Measurements from ENCODE around the gene MPP2.

MPP2 gene

DNA sequence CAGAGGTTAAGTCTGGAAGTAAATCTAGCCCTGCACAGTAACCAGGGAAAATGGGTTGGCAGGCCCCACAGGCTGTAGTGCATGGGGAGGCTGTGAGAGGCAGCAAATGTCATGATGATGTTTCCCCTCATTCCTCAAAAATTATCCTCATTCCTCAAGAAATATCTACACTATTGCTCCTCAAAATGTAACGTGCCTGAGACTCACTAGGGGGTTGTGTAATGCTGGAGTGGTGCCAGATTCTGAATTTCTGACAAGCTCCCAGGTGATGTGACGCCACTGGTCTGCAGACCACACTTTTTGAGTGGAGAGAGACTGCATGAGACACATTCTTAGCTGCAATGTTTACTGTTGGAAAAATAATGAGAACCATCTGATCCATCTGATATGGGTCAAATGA, 73.2 kb downstream of the MPP2 start:
- FAIRE-seq (no peak), DNase-seq (ENCODE audit: insufficient read length) (no peak)
- TF ChIP-seq POLR2AphosphoS5 (IDR thresholded peaks at IDR 0.05; ENCODE audit: low read depth, low read length) (no peak), TAF1 (IDR thresholded peaks at IDR 0.05; ENCODE audit: borderline replicate concordance, low read depth, low read length) (no peak), POLR2A (IDR thresholded peaks at IDR 0.05; ENCODE audit: low read depth, low read length) (no peak)

DNA sequence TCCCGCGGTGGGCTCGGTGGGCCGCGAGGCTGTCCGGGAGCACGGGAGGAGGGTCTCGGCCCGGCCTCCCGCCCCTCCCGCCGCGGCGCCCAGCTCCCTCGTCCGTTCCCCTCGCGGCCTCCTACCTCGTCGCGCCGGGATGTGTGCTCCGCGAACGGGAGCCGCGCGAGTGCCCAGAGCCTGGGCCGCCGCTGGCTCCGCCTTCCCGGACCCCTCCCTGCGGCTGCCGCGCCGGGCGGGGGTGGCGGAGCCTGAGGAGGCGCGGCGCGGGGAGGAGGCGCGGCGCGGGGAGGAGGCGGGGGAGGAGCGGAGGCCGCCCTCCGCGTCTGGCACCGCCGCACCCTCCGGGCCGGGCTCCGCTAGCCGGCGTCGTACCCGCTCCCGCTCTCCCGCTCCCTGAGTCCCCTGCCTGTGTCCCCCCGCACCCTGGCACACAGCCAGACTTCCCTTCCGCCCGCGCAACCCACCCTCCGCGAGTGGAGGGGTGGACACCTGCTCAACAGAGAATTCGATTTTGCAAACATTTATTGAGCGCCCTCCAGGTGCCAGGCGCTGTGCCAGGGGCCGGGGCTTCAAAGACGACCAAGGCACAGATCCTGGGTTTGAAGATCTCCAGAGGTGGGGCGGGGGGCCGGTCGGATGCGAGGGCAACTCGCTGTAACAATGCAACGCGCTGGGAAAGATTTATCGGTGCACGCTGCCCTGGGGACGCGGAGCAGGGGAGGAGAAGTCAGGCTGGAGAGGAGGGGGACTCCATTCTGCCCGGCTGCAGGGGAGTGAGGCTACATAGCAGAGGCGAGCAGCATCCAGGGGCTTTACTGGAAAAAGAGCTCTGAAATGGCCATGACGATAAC, 74.1 kb downstream of the MPP2 start, which contains the start of gene MPP3:
TSS of gene MPP3 (minus strand) at position 171 of the 854 bp plus-strand sequence. CDS start 1,240 bp downstream, outside the sequence.
- no peak for FAIRE-seq
- DNase-seq (ENCODE audit: insufficient read length), result no peak
- TF ChIP-seq POLR2AphosphoS5 (IDR thresholded peaks at IDR 0.05; ENCODE audit: low read depth, low read length) (no peak), TAF1 (IDR thresholded peaks at IDR 0.05; ENCODE audit: borderline replicate concordance, low read depth, low read length) (no peak), POLR2A (IDR thresholded peaks at IDR 0.05; ENCODE audit: low read depth, low read length) (no peak)

DNA sequence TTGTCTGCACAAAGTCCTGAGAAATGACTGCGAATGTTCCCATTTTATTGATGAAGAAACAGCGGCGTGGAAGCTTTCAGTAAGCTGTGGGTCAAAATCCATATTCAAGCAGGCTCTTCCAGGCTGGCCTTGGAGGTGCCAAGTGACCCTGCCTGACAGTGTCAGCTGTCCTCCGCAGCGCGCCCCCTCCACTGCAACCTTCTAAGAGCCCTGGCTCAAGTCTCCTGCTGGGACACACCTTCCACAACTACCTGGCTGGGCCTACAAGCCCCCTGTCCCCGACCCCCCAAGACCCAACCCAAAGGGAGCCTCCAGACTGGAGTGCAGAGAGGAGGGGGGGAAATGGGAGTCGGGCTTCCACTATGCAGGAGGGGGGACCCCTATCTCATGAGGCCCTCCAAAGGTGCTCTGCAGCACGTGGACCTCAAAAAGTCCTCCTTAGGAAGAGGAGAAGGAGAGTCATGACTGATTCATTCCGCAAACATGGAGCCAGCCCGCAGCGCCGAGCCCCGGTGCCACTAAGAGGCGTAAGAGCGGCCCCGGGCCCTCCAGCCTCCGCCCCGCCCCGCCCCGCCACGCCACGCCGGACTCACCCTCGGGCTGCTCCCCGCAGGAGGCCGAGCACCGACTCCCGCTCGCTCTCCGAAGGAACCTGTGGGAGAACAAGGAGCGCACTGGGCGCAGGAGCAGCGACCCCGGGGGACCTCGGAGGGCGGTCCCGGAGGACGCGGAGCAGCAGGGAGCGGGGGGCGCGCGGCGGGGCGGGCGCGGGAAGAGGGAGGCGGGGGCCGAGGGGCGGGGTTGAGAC, 75.0 kb downstream of the MPP2 start:
- TF ChIP-seq POLR2AphosphoS5 (IDR thresholded peaks at IDR 0.05; ENCODE audit: low read depth, low read length) (no peak), POLR2A (IDR thresholded peaks at IDR 0.05; ENCODE audit: low read depth, low read length) (no peak), TAF1 (IDR thresholded peaks at IDR 0.05; ENCODE audit: borderline replicate concordance, low read depth, low read length) (no peak)
- DNase-seq (ENCODE audit: insufficient read length) (no peak), FAIRE-seq (no peak)

GRCh38 chr17:43831633-43832032, 75.7 kb downstream of the MPP2 start:
- DNase-seq (ENCODE audit: insufficient read length) (no peak), FAIRE-seq (no peak)
- TF ChIP-seq POLR2AphosphoS5 (IDR thresholded peaks at IDR 0.05; ENCODE audit: low read depth, low read length) (no peak), TAF1 (IDR thresholded peaks at IDR 0.05; ENCODE audit: borderline replicate concordance, low read depth, low read length) (no peak), POLR2A (IDR thresholded peaks at IDR 0.05; ENCODE audit: low read depth, low read length) (no peak)

DNA sequence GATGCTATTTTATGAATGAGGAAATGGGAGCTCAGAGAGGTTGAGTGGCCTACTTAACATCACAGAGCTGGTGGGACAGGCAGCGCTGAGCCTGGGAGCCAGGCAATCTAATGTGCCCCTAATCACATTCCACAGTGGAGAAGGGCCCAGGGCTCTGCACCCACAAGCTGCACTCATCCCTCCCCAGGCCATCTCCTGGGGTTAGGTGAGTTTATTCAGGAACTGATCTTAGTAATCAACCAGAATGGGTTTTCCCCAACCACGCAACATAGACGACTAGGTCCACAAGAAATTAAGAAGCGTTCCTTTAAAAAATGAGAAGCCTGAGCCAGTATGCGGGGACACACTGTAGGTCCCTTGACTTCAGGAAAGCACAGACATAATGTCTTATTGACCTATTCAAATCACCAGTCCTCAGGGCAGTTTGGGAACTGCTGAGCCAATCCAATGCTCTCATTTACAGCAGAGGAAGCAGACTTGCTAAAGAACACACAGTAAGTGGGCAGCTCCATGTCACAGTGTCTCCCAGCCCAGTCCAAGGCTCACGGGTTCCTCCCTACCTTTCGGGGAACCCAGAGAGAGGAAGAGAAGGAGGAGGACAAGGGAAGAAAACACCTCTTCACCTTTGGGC, 76.7 kb downstream of the MPP2 start:
- TF ChIP-seq POLR2AphosphoS5 (IDR thresholded peaks at IDR 0.05; ENCODE audit: low read depth, low read length), result no peak
- TF ChIP-seq TAF1 (IDR thresholded peaks at IDR 0.05; ENCODE audit: borderline replicate concordance, low read depth, low read length), result no peak
- no peak for TF ChIP-seq POLR2A (IDR thresholded peaks at IDR 0.05; ENCODE audit: low read depth, low read length)
- DNase-seq (ENCODE audit: insufficient read length), result no peak
- no peak for FAIRE-seq

DNA sequence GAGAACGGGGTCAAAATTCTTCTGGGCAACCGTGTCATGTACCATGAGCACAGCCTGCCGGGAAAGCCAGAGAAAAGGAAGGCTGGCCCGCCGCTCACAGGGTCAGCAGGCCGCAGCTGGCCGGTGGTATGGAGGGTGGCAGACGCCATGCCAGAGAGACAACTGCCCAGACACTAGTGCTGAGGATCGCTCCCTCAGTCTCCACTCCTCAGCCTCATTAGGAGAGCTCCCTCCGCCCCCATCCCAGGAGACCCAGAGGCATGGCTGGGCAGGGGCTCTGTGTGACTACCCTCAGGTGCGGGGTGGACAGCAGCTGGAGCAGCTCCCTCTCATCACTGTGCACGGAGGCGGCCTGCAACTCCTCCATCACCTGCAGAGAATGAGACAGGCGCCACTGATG, 77.6 kb downstream of the MPP2 start:
- TF ChIP-seq POLR2A (IDR thresholded peaks at IDR 0.05; ENCODE audit: low read depth, low read length) (no peak), TAF1 (IDR thresholded peaks at IDR 0.05; ENCODE audit: borderline replicate concordance, low read depth, low read length) (no peak), POLR2AphosphoS5 (IDR thresholded peaks at IDR 0.05; ENCODE audit: low read depth, low read length) (no peak)
- DNase-seq (ENCODE audit: insufficient read length) (no peak), FAIRE-seq (no peak)

DNA sequence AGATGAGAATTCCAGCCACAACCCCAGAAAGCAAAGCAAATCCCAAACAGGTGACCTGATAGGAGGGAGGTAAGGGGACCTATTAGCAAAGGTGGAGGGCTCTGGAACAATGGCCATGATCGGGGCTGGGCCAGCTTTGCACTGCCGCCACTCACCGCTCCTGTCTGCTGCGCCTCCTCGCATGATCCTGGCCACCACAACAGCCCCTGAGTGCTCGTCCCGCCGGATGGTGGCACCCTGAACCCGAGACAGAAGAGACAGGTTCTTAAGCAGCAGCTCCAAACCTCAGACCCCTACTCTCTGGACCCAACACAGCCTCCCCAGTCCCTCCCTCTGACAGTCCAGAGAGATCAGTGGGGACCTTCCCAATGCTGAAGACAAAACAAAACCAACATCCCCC, 79.7 kb downstream of the MPP2 start:
- TF ChIP-seq POLR2AphosphoS5 (IDR thresholded peaks at IDR 0.05; ENCODE audit: low read depth, low read length), result no peak
- FAIRE-seq (no peak), DNase-seq (ENCODE audit: insufficient read length) (no peak)

GRCh38 chr17:43826206-43826605, 81.1 kb downstream of the MPP2 start:
- TF ChIP-seq POLR2A (IDR thresholded peaks at IDR 0.05; ENCODE audit: low read depth, low read length) (no peak), TAF1 (IDR thresholded peaks at IDR 0.05; ENCODE audit: borderline replicate concordance, low read depth, low read length) (no peak), POLR2AphosphoS5 (IDR thresholded peaks at IDR 0.05; ENCODE audit: low read depth, low read length) (no peak)
- DNase-seq (ENCODE audit: insufficient read length) (no peak), FAIRE-seq (no peak)

- DNase-seq (ENCODE audit: insufficient read length), result no peak
- no peak for TF ChIP-seq POLR2AphosphoS5 (IDR thresholded peaks at IDR 0.05; ENCODE audit: low read depth, low read length)
- no peak for TF ChIP-seq POLR2A (IDR thresholded peaks at IDR 0.05; ENCODE audit: low read depth, low read length)
- TF ChIP-seq TAF1 (IDR thresholded peaks at IDR 0.05; ENCODE audit: borderline replicate concordance, low read depth, low read length), result no peak
- no peak for FAIRE-seq
These were observed 81.8 kb downstream of the MPP2 start for GRCh38 chr17:43825567-43825966.
